Upper lobe of left lung (tissue), 6 donors: ENCODE data around the gene OSBPL9. TPM values are rescaled to one million over a fixed set of nuclear protein-coding genes. Genes with fewer than 3 reads are reported as not detected.

Source experiments
- ATAC-seq, 2 donors: fragments of 200-7000 bp; cut with Tn5 transposase; one replicate each; pipeline ENCODE4 v1.9.1; 2022; ENCODE audit warnings: mild to moderate bottlenecking in 2 of 2, moderate library complexity in 2 of 2; ENCODE audit not compliant: low FRiP score in 2 of 2
- DNase-seq, 2 donors: peaks; one replicate each; pipeline ENCODE4 v3.0.0-alpha.2; 2019 to 2020
- H3K27ac ChIP-seq, 4 donors: fragments of 200-600 bp; sonication (generic); one replicate each; pipeline ENCODE4 v1.5.1; 2016 to 2019
- H3K27me3 ChIP-seq, 4 donors: fragments of 200-600 bp; sonication (generic); one replicate each; pipeline ENCODE4 v1.5.1; 2017 to 2019
- H3K36me3 ChIP-seq, 4 donors: fragments of 200-600 bp; sonication (generic); one replicate each; pipeline ENCODE4 v1.5.1; 2016 to 2019
- H3K4me1 ChIP-seq, 4 donors: fragments of 200-600 bp; sonication (generic); one replicate each; pipeline ENCODE4 v1.5.1; 2018 to 2019
- H3K4me3 ChIP-seq, 4 donors: fragments of 200-600 bp; sonication (generic); one replicate each; pipeline ENCODE4 v1.5.1; 2017 to 2019; ENCODE audit warnings: mild to moderate bottlenecking in 2 of 4, moderate library complexity in 1 of 4
- H3K9me3 ChIP-seq, 4 donors: fragments of 200-600 bp; sonication (generic); one replicate each; pipeline ENCODE4 v1.5.1; 2018 to 2019
- CTCF ChIP-seq, 6 experiments: fragments of 450-650 bp in 4 of 6; fragments of 200-600 bp in 2 of 6; sonication (generic) in 2 of 6; IDR thresholded peaks; one replicate each; pipeline ENCODE4 v1.5.1; 2016 to 2019; ENCODE audit warnings: antibody characterized with exemption in 6 of 6
- EP300 ChIP-seq, 4 donors: sonication (generic); formaldehyde crosslinking; IDR thresholded peaks; one replicate each; pipeline ENCODE4 v1.5.1; 2017; ENCODE audit warnings: antibody characterized with exemption in 4 of 4, control low read depth in 2 of 4
- POLR2A ChIP-seq, 4 donors: fragments of 450-650 bp; IDR thresholded peaks; one replicate each; pipeline ENCODE4 v1.5.1; 2016 to 2017; ENCODE audit warnings: antibody characterized with exemption in 4 of 4, mild to moderate bottlenecking in 2 of 4
- POLR2AphosphoS5 ChIP-seq, 2 donors: sonication (generic); formaldehyde crosslinking; IDR thresholded peaks; one replicate each; pipeline ENCODE4 v1.5.1; 2017; ENCODE audit warnings: antibody characterized with exemption in 2 of 2
- WGBS, 2 donors: methylation state at CpG; one replicate each; pipeline ENCODE4 v1.1.5; 2017 to 2018; 5-methylcytosine and 5-hydroxymethylcytosine counted together
- total RNA-seq, 6 donors: library from RNA; depleted of rRNA in 4 of 6; stranded (reverse); fragments of >200 nt in 4 of 6; gene quantifications; one replicate each; pipeline versions ENCODE4 v1.1.0 to v1.2.1, GENCODE V29; 2016 to 2021
- donor health status: DM: no; HTN: no; CAD: no; lungs with moderate emphysema.
- donor health status: DM: no; HTN: yes; CAD: no; lungs with severe emphysema.

The OSBPL9 gene
- total RNA-seq, 6 donors from 2014 or later = 55.7 to 271 (median 94.9) TPM

- H3K9me3 ChIP-seq = no peaks in the 10 kb centered on the region
- TF ChIP-seq CTCF (IDR thresholded peaks at IDR 0.05) (no peak), EP300 (IDR thresholded peaks at IDR 0.05) (no peak), POLR2A (IDR thresholded peaks at IDR 0.05) (no peak), POLR2AphosphoS5 (IDR thresholded peaks at IDR 0.05) (no peak)
- H3K36me3 ChIP-seq = no peaks in the 10 kb centered on the region
- no peak for DNase-seq
- ATAC-seq = no peak
- H3K4me1 ChIP-seq = peaks cover 10 to 33% (median 25%) of the 10 kb centered on the region in 4 donors
- H3K27ac ChIP-seq = peak overlapping the region in 2 of 4 donors; percentile 27 to 51
- H3K4me3 ChIP-seq = no peak overlapping the region
- no peaks in the 10 kb centered on the region for H3K27me3 ChIP-seq
Measured at GRCh38 chr1:51689643-51690042, 72.8 kb downstream of the OSBPL9 start.

- Histone ChIP-seq H3K27ac (peak overlapping the region in 3 of 4 donors; percentile 9 to 61 (median 27)), H3K9me3 (no peaks in the 10 kb centered on the region), H3K4me1 (peaks cover 10 to 33% (median 25%) of the 10 kb centered on the region in 4 donors), H3K27me3 (no peaks in the 10 kb centered on the region), H3K36me3 (no peaks in the 10 kb centered on the region), H3K4me3 (no peak overlapping the region)
- DNase-seq (peak in 1 of 2 donors; percentile 38), ATAC-seq (peak in 1 of 2 donors; percentile 64)
- no peak for TF ChIP-seq POLR2A (IDR thresholded peaks at IDR 0.05)
- no peak for TF ChIP-seq CTCF (IDR thresholded peaks at IDR 0.05)
- TF ChIP-seq EP300 (IDR thresholded peaks at IDR 0.05) = peak in 2 of 4 donors; percentile 39 to 76
- peak in 1 of 2 donors; percentile 79 for TF ChIP-seq POLR2AphosphoS5 (IDR thresholded peaks at IDR 0.05)
- WGBS, 2 donors = 23 to 40% methylated on average over 3 of the region's 3 CpGs
Measured at GRCh38 chr1:51690285-51690961, 73.5 kb downstream of the OSBPL9 start.

DNA sequence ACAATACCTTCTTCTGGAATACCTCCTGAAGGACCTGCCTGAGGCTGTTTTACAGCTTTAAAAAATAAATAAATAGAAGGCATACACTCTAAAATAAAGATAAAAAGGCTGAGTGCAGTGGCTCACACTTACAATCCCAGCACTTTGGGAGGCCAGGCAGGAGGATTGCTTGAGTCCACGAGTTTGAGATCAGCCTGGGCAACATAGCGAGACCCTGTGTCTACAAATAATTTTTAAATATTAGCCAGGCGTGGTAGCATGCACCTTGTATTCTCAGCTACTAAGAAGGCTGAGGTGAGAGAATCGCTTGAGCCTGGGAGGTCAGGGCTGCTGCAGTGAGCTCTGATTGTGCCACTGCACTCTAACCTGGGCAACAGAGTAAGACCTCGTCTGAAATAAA is 75.0 kb downstream of the OSBPL9 start:
- H3K4me3 ChIP-seq = no peak overlapping the region
- H3K36me3 ChIP-seq = no peaks in the 10 kb centered on the region
- TF ChIP-seq CTCF (IDR thresholded peaks at IDR 0.05) (no peak), EP300 (IDR thresholded peaks at IDR 0.05) (no peak), POLR2A (IDR thresholded peaks at IDR 0.05) (no peak), POLR2AphosphoS5 (IDR thresholded peaks at IDR 0.05) (no peak)
- H3K4me1 ChIP-seq = peaks cover 10 to 33% (median 25%) of the 10 kb centered on the region in 4 donors
- no peaks in the 10 kb centered on the region for H3K27me3 ChIP-seq
- DNase-seq (no peak), ATAC-seq (no peak)
- H3K27ac ChIP-seq = no peak overlapping the region
- 87 to 88% methylated on average over 5 of the region's 5 CpGs for WGBS, 2 donors
- no peaks in the 10 kb centered on the region for H3K9me3 ChIP-seq

GRCh38 chr1:51693419-51694155 is 76.7 kb downstream of the OSBPL9 start:
- no peak overlapping the region for H3K4me3 ChIP-seq
- ATAC-seq (no peak), DNase-seq (no peak)
- H3K9me3 ChIP-seq = no peaks in the 10 kb centered on the region
- peaks cover 10 to 33% (median 25%) of the 10 kb centered on the region in 4 donors for H3K4me1 ChIP-seq
- no peaks in the 10 kb centered on the region for H3K27me3 ChIP-seq
- WGBS, 2 donors = 81 to 87% methylated on average over 4 of the region's 4 CpGs
- no peak overlapping the region for H3K27ac ChIP-seq
- H3K36me3 ChIP-seq = no peaks in the 10 kb centered on the region
- TF ChIP-seq POLR2A (IDR thresholded peaks at IDR 0.05) = no peak
- TF ChIP-seq EP300 (IDR thresholded peaks at IDR 0.05) = no peak
- no peak for TF ChIP-seq POLR2AphosphoS5 (IDR thresholded peaks at IDR 0.05)
- TF ChIP-seq CTCF (IDR thresholded peaks at IDR 0.05) = no peak
